ENCODE measurements around the gene ZNF33B.

GRCh38 chr10:42549851-42550250, 88.5 kb downstream of the ZNF33B start:
- TF ChIP-seq CTCF (IDR thresholded peaks at IDR 0.05): no peak
- no peak for TF ChIP-seq POLR2A (IDR thresholded peaks at IDR 0.05)
